Inflammatory macrophage treated with lipopolysaccharide for 1 hour (primary cell): Measurements from ENCODE around the gene ATRIP.
"Not testable (repeated sequence)": the region's sequence is repeated elsewhere in the genome, so short reads cannot be mapped to it uniquely, and the experiment has no call there.

Source experiments
- DNase-seq, 2 donors: peaks; one replicate each; pipeline ENCODE4 v3.0.0-alpha.2; 2020 to 2022

The ATRIP gene

DNA sequence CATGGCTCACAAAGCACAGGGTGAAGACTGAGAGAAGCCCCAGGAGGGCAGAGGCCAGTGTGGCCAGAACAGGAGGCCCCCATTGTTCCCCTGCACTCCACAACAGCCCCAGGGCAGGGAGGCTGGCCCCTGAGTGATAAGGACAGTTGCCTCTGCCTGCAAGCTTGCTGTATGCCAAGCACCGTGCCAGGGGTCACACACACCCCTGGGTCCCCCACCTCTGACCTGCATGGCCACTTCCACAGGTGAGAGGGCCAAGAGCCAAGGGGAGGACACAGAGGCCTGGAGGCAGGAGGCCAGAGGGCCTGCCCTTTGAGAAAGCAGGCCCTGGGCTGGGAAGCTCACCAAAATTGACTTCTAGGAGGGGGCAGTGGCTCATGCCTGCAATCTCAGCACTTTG, 23.7 kb downstream of the ATRIP start:
- no peak for DNase-seq

DNA sequence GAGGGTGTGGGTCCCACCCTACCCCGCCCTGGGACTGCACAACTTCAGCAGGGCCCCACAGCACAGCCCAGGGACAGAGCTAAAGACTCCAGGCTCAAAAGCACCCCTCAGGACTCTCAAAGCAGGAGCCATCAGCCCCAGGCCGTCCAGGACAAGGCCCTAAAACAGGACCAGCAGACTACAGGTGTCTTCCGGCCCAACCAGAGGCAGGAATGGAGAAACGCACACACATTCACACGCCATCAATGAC, 26.1 kb downstream of the ATRIP start:
- DNase-seq = no peak

DNA sequence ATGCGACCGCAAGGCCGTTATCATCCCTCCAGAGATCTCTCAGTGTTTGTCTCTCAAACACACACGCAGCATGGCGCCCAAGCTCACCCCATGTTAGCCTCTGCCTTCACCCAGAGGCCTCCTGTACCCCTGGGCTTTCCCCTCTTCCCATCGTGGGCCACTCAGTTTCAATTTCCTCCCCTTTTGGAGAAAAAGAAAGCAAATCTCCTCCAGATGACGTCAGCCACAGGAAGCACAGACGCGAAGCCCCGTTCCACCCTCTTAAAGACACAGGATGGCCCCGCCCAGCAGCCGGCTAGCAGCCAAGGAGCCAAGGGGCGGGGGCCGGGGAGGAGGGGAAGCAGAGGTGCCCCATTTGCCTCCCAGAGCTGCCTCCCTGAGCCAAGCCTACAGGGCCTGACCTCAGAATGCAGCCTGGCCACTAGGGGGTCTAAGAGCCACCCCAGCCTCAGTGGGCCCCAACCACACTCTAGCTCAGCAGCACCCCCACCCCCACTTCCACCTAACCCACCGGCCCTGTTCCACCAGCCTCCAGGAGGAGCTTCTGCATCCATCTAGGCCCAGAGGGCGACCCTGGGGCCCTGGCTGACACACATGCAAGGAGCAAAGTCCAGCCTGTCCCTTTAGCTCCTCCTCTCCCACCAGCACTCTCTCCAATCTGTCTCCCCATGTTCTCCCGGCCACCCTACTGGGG, 26.5 kb downstream of the ATRIP start:
- peak; percentile 98 to 99 for DNase-seq

DNA sequence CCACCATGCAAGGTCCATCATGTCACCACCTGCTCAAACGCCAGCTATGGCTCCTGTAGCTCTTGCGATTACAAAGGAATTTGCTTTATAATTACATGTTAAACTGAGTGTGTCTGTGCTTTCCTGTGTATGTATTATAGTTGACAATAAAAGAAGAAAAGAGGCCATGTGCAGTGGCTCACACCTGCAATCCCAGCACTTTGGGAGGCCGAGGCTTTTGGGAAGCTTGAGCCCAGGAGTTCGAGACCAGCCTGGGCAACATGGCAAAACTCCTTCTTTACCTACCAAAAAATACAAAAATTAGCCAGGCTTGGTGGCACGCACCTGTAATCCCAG, 27.0 kb downstream of the ATRIP start:
- no peak for DNase-seq

DNA sequence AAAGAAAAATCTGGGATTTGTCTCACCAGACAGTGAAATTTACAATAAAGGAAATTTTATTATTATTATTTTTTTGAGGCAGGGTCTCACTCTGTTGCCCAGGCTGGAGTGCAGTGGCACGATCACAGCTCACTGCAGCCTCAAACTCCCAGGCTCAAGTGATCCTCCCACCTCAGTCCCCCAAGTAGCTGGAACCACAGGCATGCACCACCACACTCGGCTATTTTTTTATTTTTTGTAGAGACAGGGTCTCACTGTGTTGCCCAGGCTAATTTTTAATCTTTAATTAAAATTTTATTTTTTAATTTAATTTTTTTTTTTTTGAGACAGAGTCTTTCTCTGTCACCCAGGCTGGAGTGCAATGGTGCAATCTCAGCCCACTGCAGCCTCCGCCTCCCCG, 27.5 kb downstream of the ATRIP start:
- not testable (repeated sequence) for DNase-seq

DNA sequence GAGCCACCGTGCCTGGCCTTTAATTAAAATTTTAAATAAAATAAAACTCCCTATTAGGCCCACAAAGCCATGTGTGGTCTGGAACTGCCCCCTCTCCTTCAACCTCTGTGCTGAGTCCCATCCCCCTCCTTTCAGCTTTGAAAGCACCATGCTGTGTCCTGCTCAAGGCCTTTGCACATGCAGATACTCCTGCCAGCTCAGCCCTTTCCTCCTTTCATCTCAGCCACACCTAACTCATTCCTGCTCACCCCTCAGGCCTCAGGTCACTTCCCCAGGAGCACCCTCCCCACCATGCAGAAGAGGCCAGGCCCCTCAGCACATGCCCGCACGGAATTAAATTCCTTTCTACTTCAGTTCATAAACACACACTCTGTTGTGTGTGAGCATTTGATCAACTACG, 28.1 kb downstream of the ATRIP start:
- no peak for DNase-seq

DNA sequence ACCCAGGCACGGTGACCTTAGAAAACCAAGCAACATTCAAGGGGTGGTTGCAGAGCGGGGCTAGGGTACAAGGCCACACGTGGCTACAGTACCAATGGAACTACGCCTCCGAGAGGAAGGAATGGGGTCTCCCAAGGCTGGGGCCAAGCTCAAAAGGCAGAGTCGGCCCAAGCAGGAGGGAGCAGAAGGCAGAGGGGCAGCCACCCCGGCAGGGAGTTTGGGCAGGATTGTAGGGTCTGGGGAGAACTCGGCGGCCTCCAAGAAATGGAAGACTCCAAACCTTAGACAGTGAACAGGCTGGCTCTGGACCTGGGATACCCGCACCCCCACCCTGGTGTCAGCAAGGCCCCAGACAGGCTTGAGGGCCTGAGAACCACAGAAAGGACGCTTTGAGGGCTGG, 28.7 kb downstream of the ATRIP start:
- no peak for DNase-seq

DNA sequence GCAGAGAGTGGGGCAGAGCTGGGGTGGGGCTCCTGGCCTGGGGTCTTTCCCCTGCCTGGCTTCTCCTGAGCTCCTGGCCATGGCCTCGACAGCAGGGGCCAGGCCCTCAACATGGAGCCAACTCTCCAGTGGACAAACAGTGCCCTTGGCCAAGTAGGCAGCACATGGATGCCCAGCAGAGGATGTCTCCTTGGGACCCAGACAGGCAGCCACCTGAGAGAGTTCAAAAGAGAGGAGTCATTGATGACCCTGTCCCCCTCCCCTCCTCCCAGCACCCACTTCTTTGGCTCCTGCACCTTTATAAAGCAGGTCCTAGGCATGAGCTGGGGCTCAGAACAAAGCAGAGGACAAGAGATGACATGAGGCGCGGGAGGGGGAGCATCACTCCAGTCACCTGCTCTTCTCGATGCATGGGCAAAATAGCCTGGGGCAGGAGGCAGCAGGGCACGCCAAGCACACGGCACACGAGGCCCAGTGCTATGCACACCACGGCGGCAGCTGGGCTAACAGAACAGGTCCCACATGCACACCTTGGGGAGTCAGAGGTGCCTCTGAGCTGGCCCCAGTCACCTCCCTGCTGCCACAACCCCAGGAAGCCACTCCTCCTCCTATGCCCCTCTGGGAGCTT, 30.0 kb downstream of the ATRIP start:
- DNase-seq = no peak

DNA sequence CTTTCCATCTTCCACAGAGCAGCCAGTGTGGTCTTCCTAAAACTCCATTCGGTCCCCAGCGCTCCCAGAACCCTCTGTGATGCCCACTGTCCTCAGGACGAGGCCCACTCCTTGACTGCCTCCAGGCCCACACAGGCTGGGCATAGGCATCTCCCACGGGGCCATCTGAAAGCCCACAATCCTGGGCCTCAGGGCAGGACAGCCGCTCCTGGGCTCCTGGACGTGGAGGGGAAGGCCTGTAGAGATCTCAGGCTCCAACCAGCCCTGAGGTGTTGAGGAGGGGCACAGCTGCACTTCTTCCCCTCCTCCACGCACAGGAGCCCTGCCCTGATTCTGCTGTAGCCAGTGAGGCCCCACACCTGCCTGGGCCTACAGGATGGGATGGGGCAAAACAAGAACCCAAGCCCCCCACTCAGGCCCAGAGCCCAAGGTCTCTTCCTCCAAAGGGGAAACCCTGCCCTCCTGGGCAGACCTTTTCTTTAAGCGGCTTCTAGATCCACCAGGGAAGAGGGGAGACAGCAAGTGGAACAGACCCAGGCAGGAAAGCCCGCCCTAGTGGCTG, 31.5 kb downstream of the ATRIP start:
- DNase-seq = no peak

DNA sequence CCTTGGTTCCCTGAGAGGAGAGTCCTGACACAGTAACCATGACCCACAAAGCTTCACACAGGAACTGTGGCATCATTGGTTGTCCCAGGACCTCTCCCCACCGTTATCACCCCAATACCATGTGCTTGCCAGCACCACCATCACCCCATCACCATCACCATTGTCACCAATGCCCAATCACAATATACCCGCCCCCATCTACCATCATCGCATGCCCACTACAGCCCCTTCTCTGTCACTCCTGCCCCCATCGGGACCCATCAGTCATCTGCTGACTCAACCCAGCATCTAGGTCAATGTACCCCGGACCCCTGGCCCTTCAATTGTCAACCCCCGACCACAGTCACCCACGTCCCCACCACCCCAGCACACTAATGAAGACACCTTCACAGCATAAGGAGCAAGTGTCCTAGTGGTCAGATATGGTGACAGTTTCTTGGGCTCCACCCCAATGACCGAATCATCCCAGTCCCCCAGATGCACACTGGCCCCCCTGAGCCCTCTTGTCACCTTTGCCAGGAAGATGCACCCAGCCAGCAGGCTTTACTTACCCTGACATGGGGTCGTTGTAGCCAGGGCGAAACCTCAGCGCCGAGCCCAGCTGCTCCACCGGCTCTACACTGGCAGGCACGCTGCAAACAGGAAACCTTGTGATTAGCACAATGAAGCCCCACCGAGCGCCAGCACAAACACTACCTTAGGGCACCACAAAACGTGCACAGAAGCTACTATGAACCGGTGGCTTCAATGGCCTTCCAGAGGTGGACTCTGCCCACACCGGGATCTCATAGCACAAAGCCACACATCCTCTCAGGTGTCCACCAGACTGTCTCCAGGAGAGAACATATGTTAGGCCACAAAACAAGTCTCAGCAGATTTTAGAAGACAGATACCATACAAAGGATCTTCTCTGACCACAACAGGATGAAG, 32.4 kb downstream of the ATRIP start:
- no peak for DNase-seq

DNA sequence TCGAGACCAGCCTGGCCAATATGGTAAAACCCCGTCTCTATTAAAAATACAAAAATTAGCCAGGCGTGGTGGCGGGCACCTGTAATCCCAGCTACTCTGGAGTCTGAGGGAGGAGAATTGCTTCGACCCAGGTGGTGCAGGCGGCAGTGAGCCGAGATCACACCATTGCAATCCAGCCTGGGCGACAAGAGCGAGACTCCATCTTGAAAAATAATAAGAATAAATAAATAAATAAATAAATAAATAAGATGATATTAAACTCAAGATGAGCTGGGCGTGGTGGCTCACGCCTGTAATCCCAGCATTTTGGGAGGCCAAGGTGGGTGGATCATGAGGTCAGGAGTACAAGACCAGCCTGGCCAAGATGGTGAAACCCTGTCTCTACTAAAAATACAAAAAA, 34.4 kb downstream of the ATRIP start:
- DNase-seq = not testable (repeated sequence)

DNA sequence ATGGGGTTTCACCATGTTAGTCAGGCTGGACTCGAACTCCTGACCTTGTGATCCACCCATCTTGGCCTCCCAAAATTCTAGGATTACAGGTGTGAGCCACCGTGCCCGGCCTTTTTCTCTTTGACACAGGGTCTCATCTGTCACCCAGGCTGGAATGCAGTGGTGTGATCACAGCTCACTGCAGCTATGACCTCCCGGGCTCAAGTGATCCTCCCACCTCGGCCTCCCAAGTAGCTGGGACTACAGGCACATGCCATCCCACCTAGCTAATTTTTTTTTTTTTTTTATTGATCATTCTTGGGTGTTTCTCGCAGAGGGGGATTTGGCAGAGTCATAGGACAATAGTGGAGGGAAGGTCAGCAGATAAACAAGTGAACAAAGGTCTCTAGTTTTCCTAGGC, 36.3 kb downstream of the ATRIP start:
- not testable (repeated sequence) for DNase-seq

DNA sequence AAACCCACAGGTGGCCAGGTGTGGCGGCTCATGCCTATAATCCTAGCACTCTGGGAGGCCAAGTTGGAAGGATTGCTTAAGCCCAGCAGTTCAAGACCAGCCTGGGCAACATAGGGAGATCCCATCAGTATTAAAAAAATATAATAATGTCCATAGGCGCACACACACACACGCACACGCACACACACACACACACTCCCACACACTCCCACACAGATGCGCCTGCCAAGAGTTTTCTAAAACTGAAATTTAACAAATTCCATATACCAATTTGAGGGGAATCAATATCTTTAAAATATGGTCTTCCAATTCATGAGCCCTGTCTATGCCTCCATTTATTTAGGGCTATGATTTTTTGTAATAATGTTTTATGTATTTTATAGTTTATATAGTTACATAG, 40.4 kb downstream of the ATRIP start:
- no peak for DNase-seq

DNA sequence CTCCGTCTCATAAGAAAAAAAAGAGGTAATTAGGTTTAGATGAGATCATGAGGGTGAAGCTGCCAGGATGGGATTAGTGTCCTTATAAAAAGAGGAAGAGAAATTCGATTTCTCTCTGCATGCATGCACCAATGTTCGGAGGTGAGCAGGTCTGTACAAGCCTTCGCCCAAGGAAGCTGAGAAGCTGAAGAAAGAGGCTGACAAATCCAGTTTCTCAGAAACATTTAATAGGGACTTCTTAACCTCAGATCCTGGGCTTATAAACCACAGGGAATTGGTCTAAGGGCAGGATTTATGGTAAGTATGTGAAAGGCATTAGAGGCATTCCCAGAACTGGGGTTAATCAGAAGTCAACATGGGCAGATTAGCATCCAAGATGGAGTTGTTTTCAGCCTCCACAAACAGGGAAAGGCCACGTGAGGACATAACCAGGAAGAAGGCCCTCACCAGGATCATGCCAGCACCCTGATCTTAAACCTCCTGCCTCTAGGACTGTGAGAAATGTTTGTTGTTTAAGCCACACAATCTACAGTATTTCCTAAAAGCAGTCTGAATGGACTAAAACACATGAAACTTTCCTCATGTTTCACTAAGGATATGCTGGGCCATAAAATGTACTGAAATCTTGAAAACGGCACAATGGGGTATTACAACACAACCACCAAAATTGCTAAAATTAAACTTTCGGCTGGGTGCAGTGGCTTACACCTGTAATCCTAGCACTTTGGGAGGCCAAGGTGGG, 46.1 kb downstream of the ATRIP start:
- DNase-seq = peak; percentile 21 to 39

DNA sequence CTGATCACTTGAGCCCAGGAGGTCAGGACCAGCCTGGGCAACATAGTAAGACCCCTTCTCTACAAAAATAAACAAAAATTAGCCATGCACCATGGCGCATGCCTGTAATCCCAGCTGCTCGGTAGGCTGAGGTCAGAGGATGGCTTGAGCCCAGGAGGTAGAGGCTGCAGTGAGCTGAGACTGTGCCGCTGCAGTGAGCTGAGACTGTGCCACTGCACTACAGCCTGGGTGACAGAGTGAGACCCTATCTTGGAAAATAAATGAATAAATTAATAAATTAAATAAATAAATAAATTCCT, 46.6 kb downstream of the ATRIP start:
- DNase-seq = no peak

DNA sequence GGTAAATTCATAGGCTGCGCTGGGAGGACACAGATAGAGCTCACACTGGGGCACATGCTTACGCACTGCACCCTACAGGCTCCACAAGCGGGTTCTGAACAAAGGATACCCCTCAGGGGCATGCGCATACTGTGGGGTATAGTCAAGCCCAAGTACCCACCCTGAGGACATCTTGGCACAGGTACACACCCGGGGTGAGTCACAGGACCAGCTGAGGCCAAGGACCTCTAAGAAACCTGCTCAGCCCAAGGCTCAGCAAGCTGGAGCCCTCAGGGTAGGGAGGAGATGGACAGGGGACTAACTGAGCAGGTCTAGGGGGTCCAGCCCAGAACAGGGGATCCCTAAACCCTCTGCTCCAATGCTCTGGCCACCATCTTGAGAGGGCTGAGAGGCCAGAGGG, 54.1 kb downstream of the ATRIP start:
- no peak for DNase-seq

DNA sequence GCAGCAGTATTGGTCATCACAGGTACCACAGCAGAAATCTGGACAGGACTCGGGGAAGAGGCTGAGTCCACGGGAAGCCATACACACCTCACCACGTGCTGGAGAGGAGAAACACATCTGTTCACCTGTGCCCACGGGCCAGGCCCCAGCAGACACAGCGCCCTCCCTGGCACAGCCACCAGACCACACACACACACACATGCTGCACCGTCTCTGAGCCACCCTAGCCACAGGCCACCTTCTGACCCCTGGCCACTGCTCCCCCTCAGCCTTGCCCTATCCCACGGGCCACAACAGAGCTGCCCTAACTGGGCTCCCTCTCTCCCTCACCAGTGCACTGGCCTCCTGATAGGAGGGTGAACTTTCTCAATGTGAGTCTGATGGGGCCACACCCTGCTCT, 54.7 kb downstream of the ATRIP start:
- no peak for DNase-seq

DNA sequence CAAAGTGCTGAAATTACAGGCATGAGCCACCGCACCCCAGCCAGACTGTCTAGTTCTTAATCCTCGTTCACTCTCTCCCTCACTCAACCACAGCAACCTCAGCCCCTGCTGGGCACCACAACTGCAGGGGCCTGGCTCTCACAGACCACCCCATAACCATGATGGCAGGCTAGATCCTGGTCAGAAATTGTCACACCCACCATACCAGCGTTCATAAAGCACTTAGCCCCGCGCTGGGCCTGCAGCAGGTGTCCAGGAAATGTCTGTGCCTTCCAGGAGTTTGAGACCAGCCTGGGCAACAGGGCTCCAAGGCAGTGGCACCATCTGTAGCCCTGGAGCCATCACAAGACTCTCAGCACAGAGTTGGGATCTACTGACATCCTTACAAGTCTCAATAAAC, 55.6 kb downstream of the ATRIP start:
- no peak for DNase-seq

DNA sequence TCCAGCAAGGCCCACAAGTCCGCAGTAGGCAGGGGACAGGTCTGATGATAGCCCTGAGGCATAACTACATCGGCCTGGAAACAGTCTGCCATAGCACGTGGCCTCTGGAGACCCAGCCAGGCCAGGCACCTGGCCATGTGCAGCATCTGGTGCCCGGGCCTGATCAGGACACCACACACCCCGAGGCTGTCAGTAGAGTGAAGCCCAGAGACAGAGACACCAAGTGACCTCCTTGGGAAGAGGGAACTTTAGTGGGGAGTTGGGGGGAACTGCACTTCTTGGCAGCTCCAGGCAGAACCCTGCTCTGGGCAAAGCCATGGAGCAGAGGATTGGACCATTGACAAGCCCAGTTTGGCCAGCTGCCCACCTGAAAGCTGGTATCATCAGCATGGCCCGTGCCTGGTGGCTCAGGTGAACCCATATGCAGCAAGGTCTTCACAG, 56.2 kb downstream of the ATRIP start:
- no peak for DNase-seq

DNA sequence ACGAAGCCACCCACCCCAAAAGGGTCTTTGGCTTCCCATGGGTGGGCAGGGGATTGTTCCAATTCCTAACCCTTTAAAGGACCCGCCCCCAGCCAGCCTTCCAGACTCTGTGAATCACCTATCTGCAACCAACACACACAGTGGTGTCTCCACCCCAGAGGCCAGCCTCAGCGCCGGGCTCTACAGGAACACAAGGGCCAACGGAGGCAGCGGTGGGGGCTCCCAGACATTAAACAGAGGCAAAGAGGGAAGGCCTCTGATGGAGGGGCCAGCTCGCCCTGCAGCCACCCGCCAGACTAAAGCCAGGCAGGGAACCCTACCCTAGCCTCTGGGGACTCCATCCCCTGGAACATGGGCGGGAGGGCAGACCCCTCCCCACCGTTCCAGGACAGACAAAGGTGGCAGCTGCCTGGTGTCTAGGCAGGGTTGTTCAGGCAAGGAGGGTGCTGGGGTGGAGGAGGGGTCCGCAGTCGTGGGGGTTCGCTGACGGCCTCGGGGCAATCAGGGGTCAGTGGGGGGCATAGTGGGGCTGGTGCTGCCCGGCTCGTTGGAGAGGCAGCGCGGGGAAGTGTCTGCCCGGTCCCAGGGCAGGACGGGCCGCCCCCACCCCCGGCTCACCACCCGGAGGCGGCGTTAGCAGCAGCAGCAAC, 57.0 kb downstream of the ATRIP start:
- DNase-seq = no peak

DNA sequence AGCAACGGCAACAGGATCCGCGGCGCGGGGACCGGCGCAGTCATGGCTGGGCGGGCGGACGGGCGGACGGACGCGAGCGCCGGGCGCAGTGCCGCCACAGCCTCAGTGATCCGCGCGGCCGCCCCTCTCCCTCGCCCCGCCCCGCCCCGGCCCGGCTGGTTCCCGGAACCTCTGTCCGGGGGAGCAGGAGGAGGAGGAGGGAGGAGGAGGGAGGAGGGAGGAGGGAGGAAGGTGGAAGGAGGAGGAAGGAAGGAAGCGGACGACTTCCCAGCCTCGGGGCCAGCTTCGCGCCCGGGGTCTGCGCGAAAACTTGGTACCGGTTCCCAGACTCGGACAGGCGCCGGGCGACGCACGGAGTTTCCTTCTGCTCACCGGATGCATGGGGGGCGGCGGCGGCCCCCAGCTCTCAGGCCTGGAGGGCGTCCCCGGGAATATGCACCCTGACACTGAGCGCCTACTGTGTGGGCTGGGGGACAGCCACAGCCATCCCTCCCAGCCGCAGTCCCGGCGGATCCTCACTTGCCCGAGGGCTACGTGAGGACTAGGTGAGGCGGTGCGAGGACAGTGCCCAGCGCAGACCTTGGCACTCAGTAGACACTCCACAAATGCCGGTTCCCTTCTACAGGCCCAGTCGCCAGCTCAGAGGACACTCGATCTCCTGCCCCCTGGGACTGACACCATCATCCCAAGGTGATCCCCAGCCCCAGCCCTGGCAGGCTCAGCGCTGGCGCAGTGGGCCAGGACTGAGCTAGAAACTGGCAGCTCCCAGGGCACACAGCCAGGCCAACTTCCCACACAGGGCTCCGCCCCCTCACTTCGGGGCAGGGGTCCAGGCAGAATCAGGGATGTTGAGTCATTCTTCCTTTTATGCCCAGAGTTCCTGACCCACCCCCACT, 57.8 kb downstream of the ATRIP start, which contains the start of gene SHISA5:
Gene SHISA5, minus strand, starts transcription at position 124 of the 896 bp plus-strand sequence. Its CDS starts 80 bp downstream, at position 44.
- DNase-seq = peak; percentile 36 to 50

DNA sequence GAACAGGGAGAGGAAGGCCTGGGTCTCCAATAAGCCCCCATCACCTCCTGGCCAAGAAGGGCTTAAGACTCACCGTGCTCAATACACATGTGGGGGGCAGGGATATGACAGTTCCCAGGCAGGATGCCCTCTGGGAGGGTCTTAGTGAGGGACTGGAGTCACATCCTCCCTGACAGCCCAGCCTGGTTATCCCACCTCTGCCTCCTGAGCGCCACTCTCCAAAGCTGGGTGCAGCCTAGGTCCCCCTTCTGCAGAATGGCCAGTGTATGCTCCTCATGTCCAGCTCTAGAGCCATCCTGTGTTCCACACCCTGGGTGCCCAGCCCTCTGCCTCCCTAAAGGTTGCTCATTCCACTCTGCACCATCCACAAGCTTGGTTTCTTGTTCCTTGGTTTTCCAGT, 58.6 kb downstream of the ATRIP start:
- DNase-seq = no peak
